HepG2 (cell line): ENCODE measurements around the gene CCL16. TPM values are rescaled to one million over a fixed set of nuclear protein-coding genes. Genes with fewer than 3 reads are reported as not detected.

Experiments used
- CCAR2 ChIP-seq: fragments of 200-400 bp; formaldehyde crosslinking; optimal IDR thresholded peaks from 2 replicates; pipeline ENCODE3; 2018; ENCODE audit warnings: low read depth, mild to moderate bottlenecking, low read length, moderate library complexity
- CTCF ChIP-seq: sonication (generic); formaldehyde crosslinking; IDR thresholded peaks from 2 replicates; pipeline ENCODE4 v1.5.0; 2020; ENCODE audit warnings: mild to moderate bottlenecking, missing genetic modification reagents, moderate library complexity
- HNF1B ChIP-seq: sonication (generic); formaldehyde crosslinking; IDR thresholded peaks from 2 replicates; pipeline ENCODE4 v1.5.1; 2020; ENCODE audit warnings: mild to moderate bottlenecking, moderate library complexity, missing genetic modification reagents
- RNF219 ChIP-seq: sonication (generic); formaldehyde crosslinking; IDR thresholded peaks from 2 replicates; pipeline ENCODE4 v1.5.0; 2020; ENCODE audit warnings: mild to moderate bottlenecking, missing genetic modification reagents
- ZBTB37 ChIP-seq: sonication (generic); formaldehyde crosslinking; IDR thresholded peaks from 2 replicates; pipeline ENCODE4 v1.4.0; 2020; ENCODE audit warnings: mild to moderate bottlenecking, missing genetic modification reagents
- ZBTB49 ChIP-seq: sonication (generic); formaldehyde crosslinking; IDR thresholded peaks from 2 replicates; pipeline ENCODE4 v1.4.0; 2020; ENCODE audit warnings: missing genetic modification reagents, borderline replicate concordance
- ZNF407 ChIP-seq: sonication (generic); formaldehyde crosslinking; IDR thresholded peaks from one replicate; pipeline ENCODE4 v1.5.1; 2020; ENCODE audit warnings: mild to moderate bottlenecking, missing genetic modification reagents; ENCODE audit errors: not compliant biosample characterization
- ZNF616 ChIP-seq: sonication (generic); formaldehyde crosslinking; IDR thresholded peaks from 2 replicates; pipeline ENCODE4 v1.5.0; 2020; ENCODE audit warnings: low read depth, mild to moderate bottlenecking, missing genetic modification reagents
- polyA plus RNA-seq, 8 experiments: library from polyadenylated mRNA; depleted of rRNA in 3 of 8; stranded (reverse) in 7 of 8; unstranded in 1 of 8; fragments of >200 nt; fragmentation: Illumina TruSeq in 4 of 8; extraction: Trizol in 4 of 8; gene quantifications; 2 replicates each; pipeline versions ENCODE4 v1.2.1 to v1.2.3, GENCODE V29; 2011 to 2016; ENCODE audit warnings: low read depth in 4 of 8, missing spikeins in 1 of 8, mixed read lengths in 1 of 8; ENCODE audit not compliant: insufficient read depth in 1 of 8
- total RNA-seq, 5 experiments: library from RNA; depleted of rRNA; stranded (reverse); fragments of >200 nt; fragmentation: Illumina TruSeq; extraction: Trizol; gene quantifications; 2 replicates each; pipeline ENCODE4 v1.2.3, GENCODE V29; 2016; ENCODE audit warnings: low read depth in 1 of 5

CCL16 gene
- total and polyA plus RNA-seq, 2 of the 13 experiments (the other 11 are each of a cell fraction or from before 2014, with no cell fraction given) = 2.0 to 14.7 TPM

GRCh38 chr17:36001110-36001771 lies 19.9 kb upstream of the CCL16 start, which contains the start of gene CCL15 (continued):
- peak; percentile 52; the same call in 1 of the 2 replicates for TF ChIP-seq HNF1B (CRISPR knock-in tag)
- TF ChIP-seq CTCF (CRISPR knock-in tag) = no peak; the same call in 1 of the 2 replicates
- TF ChIP-seq ZNF616 (CRISPR knock-in tag) = no peak
- TF ChIP-seq CCAR2 = no peak
- no peak for TF ChIP-seq RNF219
- TF ChIP-seq ZBTB49 (CRISPR knock-in tag) = no peak
- TF ChIP-seq ZNF407 (CRISPR knock-in tag) = no peak
- TF ChIP-seq ZBTB37 (CRISPR knock-in tag) = no peak
